GM19467 (cell line): ENCODE data around the gene TRMT2A.
A peak's percentile ranks its signal among the peaks of the same experiment; 100 is the strongest.
"Not testable (repeated sequence)": the region's sequence is repeated elsewhere in the genome, so short reads cannot be mapped to it uniquely, and the experiment has no call there.

Experiments used
- ATAC-seq: cut with Tn5 transposase; IDR thresholded peaks from one replicate; pipeline ENCODE4 v1.9.1; 2021; ENCODE audit warnings: mild to moderate bottlenecking, moderate library complexity; ENCODE audit not compliant: unreplicated experiment

TRMT2A gene

DNA sequence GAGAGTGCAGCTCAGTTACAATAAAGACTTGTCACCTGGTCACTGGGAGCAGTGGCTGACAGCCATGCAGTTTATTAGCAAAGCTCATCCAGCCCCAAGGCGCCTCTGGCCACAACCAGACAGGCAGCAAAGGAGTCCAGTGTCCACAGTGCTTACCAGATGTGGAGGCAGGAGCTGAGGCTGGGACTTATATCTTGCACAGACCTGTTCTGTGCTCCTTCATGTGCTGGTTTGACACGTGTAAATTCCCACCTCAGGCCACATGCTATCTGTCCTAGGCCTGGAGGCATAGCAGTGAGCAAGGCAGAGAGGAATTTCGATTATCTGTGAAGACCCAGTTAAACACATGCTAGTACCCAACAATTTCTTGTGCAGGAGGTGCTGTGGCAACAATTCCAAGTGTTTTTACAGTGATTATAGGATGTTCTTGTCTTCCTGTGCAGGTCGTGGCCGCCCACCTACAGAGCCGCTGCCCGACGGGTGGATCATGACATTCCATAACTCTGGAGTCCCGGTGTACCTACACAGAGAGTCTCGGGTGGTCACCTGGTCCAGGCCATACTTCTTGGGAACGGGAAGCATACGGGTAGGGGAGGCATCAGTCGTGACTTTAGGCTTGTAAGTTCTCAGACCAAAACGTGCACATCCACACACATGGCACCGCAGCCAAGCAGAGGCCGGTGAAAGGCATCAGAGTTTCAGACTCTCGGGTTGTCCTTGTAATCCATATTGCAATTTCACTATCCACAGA is 27.6 kb downstream of the TRMT2A start:
- no peak for ATAC-seq

- ATAC-seq, result no peak
Observed at GRCh38 chr22:20088263-20088648, 28.8 kb downstream of the TRMT2A start.

GRCh38 chr22:20087319-20088262 is 29.4 kb downstream of the TRMT2A start:
- ATAC-seq, result no peak

GRCh38 chr22:20086763-20087162 is 30.3 kb downstream of the TRMT2A start:
- ATAC-seq, result no peak

- no peak for ATAC-seq
Observed at GRCh38 chr22:20086101-20086599, 30.9 kb downstream of the TRMT2A start.

DNA sequence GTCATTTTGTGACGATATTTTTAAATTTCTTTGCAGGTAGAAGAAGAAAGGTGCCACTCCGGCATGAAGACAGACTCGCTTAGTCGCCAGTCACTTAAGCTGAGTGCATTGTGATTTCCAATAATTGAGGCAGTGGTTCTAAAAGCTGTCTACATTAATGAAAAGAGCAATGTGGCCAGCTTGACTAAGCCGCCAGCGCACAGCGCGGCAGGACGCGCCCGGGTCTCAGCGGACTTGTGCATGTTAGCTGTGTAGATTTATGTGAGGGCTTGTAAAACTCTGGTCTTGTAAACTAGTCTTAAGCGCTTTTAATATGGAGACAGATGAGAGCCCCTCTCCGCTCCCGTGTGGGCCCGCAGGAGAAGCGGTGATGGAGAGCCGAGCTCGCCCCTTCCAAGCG is 31.4 kb downstream of the TRMT2A start:
- no peak for ATAC-seq

DNA sequence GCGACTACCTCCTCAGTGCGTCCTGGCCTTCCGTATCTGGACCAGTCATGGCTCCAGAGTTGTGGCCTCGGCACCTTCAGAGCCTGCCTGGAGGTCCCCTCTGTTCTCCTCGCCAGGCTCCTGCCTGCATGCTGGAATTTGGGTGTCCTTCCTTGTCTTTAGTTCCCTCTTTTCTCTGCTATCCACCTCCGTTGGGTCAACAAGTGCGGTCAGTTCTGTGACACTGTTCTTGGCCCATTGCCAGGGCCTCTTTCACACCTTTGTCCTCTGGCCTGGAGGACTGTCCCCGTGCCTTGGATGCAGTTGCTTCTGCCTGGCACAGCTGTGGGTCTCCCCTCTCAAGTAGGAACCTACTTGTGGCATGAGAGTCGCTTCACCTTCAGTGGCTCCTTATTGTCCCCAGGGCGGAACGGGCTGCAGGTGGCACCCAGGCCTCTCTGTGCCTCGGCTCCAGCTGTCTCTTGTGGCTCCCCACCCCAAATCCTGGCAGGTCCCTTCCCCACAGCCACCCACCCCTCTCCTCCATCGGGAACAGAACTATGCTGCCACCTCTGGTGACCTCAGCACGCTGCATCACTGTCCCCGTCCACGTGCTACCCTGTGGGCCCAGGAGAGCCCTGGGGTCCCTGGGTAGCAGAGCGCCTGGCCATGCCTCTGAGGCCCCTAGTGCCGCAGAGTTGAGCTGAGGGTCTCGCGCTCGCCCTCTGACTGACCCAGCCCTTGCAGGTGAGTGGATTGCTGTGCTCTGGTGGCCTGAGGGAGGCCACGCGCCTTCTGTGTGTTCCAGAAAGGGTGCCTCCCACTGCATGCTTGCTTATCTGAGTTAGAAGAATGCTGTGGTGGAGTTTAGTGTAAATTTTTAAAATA is 32.2 kb downstream of the TRMT2A start:
- ATAC-seq, result no peak

DNA sequence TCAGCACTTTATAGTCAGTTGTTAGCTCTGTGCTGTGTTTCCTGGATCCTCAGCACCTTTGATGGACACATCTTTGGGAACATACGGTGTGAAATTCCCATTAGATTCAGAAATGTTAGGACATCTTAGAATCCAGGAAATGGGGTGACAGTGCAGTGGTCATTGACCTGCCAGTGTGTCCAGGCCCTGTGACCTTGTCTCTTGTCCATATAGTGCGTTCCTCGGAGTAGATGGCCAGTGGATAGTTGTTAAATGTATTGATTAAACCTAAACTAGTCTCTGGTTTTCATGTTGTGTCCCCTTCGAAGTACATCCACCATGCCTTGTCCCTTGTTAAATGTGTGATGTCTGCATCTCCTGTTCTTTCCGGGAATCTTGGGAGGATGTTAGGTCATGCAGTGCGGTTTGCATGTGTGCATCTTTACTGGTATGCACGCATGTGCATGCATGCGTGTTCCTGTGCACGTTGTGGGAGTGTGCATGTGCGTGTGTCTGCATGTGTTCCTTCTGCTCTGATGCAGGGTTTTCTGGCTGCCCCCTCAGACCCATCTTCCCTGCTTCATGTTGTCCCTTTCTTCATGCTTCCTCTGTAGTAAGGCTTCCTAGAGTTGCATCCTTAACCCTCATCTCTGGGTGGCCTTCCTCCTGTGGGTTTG is 33.0 kb downstream of the TRMT2A start:
- no peak for ATAC-seq

DNA sequence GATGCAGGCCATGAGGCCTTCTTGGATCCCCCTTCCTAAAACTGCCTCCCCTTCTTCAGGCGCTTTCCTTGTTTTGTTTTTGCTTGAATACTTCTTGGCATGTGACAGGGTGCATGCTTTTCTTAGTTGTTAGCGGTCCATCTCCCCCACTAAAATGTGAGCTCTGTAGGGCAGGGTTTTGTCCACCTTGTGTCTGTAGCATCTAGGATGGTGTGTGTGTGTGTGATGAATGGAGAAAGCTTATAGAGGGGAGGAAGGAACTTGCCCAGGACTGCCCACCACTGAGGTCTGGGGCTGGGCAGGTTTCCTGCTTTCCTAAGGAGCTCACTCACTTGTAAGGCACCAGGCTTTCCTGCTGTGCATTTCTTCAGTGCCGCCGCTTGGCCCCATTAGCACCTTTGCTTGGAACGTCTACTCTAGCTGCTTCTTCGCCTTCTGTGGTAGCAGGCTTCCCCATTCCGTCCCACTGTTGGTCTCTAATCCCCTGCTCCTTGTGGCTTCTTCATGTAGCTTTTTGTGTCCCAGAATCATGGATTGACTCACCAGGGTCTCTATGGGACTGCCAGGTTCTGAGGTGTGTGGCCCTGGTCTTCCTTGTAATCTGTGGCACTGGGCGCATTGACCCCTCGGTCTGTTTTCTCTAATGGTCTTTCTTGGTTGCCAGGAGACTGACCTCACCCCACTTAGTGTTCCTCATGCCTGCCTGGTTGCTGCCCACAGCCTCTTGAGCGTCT is 33.7 kb downstream of the TRMT2A start:
- no peak for ATAC-seq

DNA sequence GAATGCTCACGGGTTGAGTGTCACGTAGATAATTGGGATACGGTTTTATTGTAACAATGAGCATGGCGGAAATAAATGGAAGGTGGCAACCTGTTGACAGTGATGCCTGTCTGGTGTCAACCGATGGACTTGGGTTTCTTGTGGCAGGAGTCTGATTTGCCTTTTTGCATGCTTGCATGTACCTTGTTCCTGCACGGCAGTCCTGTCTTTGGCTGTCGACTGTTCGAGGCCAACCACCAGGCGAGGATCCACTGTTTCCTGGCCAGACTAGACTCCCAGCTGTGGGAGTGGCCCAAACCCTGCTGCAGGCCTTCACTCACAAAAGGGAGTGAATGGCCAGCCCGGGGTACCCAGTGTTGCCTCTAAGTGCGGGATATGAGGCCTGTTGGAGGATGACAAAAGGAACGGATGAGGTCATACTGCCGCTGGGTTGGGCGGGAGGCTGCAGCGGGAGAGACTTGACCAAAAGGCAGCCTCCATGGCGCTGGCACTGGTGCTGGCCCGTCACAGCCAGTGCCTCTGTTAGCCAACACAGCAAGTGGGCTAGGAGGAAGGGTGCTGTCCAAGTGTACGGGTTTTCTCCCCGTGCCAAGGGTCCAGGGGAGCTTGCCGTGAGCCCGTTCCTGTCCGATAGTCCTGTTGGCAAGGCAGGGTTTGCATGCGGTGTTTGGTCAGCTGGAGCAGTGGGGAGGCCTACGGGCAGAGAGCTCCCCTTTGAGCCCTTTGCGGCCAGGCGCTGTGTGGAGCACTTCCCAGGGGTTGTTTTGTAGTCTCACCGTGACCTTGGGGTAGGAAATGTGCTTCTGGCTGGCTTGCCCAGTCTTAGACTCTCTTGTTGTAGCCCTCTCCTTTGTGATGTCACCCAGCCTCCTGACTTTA is 36.0 kb downstream of the TRMT2A start:
- no peak for ATAC-seq

DNA sequence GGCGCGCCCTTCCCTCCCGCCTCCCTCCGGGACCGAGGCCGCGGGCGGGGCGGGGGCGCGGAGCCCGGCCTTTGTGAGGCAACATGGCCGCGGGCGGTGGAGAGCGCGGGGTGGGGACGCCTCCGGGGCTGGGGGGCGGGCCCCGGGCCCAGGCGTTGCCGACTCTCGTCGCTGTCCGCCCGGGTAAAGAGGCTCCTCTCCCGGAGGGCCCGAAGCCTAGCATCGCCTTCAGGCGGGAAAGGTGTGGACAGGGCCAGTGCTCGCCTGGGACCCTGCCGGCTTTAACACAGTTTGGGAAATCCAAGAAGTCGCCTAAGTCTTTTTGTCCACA is 36.6 kb downstream of the TRMT2A start:
- peak; percentile 47 for ATAC-seq

- peak; percentile 85 for ATAC-seq
Observed at GRCh38 chr22:20079745-20080444, 37.1 kb downstream of the TRMT2A start, which contains the start of gene DGCR8. Gene DGCR8, plus strand, starts transcription at chr22:20080241. Its CDS starts 5,723 bp downstream, at chr22:20085964.

DNA sequence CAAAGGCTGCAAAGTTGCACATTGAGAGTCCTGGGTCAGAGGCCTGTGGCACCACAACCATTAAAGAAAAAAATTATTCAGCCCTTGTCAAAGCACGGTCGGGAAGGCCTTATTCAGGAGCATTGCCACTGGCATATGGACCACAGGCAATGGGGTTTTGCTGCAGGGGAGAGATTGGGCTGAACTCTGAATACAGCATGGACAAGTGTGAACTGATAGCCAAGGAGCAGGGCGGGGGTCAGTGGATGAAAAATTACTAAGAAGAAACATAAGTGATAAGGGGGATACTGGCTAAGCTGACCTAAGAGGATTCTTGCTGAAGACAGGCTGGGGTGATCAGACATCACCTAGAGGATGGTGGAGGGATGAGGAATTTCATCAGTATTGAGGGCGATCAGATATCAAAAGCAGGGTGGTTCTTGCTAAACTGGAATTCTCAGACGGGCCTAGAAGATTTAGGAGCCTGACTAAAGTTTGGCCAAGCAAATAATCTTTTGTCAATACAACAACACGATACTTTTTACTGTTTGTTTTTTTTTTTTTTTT is 40.3 kb downstream of the TRMT2A start:
- ATAC-seq, result no peak

DNA sequence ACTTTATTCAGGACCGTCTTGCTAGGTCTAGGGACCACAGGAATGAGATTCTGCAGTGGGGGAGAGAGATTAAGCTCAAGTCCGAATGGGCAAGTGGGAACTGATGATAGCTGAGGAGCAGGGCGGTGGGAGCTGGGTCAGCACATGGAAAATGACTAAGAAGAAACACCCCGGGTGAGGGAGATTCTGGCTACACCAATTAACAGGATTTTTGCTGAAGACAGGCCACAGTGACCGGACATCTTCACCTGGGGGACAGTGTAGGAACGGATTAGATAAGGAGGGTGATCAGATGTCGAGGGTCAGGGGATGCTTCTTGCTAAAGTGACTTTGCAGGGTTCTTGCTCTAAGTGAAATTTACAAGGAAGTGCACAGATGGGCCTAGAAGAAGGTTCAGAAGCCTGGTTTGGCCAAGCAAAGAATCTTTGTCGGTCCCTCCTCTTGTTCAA is 45.5 kb downstream of the TRMT2A start:
- no peak for ATAC-seq

DNA sequence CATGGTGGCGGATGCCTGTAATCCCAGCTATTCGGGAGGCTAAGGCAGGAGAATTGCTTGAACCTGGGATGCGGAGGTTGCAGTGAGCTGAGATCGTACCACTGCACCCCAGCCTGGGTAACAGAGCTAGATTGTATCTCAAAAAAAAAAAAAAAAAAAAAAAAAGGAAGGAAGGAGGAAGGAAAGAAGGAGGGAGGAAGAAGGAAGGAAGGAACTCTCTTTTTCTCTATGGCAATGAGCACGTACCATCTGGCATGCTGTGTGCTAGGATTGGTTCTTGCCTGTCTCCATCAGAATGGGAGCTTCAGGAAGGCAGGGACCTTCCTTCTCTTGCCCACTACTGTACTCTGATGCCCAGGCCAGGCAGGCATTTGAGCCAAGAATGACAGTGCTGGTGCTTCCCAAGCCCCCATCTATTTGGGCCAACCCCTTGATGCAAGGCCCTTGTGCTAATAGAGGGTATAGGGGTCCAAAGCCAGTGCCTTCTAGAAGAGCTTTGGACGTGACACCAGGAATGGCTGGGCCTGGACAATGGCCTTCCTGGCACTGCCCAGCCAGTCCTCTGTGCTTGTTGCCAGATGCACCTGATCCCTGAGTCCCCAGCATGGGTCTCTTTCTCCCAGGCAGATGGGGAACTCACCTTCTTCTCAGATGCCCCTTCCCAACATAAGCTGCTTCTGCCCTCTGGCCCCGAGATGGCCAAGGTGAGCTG is 47.5 kb downstream of the TRMT2A start:
- no peak for ATAC-seq

GRCh38 chr22:20068640-20069039 is 48.4 kb downstream of the TRMT2A start:
- ATAC-seq, result no peak

DNA sequence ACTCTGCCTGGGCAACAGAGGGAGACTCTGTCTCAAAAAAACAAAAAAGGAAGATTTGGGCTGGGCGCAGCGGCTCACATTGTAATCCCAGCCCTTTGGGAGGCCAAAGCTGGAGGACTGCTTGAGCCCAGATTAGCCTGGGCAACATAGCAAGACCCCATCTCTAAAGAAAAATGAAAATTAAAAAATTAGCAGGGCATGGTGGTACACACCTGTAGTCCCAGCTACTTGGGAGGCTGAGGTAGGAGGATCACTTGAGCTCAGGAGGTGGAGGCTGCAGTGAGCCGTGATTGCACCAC is 49.7 kb downstream of the TRMT2A start:
- not testable (repeated sequence) for ATAC-seq
